IPS-20b (cell line): Measurements from ENCODE around the gene NFASC.

ENCODE experiments used
- H3K27ac ChIP-seq: one replicate; pipeline ENCODE4 v1.5.1; 2013; ENCODE audit warnings: low read length
- H3K27me3 ChIP-seq: 2 replicates; pipeline ENCODE4 v1.6.1; 2013; ENCODE audit warnings: mild to moderate bottlenecking, low read length, inconsistent platforms; ENCODE audit not compliant: insufficient read depth
- H3K36me3 ChIP-seq: 2 replicates; pipeline ENCODE4 v1.6.1; 2013; ENCODE audit warnings: low read depth, mild to moderate bottlenecking, inconsistent platforms, low read length, moderate library complexity; ENCODE audit not compliant: insufficient read depth
- H3K4me1 ChIP-seq: 2 replicates; pipeline ENCODE4 v1.6.1; 2013; ENCODE audit warnings: mild to moderate bottlenecking, control low read depth, inconsistent platforms, low read length, moderate library complexity; ENCODE audit not compliant: insufficient read depth
- H3K4me3 ChIP-seq: 2 replicates; pipeline ENCODE4 v1.5.1; 2013; ENCODE audit warnings: mild to moderate bottlenecking, low read length, inconsistent platforms
- H3K9ac ChIP-seq: 2 replicates; pipeline ENCODE4 v1.6.1; 2013; ENCODE audit warnings: low read depth, mild to moderate bottlenecking, inconsistent platforms, low read length, moderate library complexity
- H3K9me3 ChIP-seq: 2 replicates; pipeline ENCODE4 v1.6.1; 2013; ENCODE audit warnings: mild to moderate bottlenecking, low read depth, low read length, inconsistent platforms; ENCODE audit not compliant: insufficient read depth

NFASC gene

DNA sequence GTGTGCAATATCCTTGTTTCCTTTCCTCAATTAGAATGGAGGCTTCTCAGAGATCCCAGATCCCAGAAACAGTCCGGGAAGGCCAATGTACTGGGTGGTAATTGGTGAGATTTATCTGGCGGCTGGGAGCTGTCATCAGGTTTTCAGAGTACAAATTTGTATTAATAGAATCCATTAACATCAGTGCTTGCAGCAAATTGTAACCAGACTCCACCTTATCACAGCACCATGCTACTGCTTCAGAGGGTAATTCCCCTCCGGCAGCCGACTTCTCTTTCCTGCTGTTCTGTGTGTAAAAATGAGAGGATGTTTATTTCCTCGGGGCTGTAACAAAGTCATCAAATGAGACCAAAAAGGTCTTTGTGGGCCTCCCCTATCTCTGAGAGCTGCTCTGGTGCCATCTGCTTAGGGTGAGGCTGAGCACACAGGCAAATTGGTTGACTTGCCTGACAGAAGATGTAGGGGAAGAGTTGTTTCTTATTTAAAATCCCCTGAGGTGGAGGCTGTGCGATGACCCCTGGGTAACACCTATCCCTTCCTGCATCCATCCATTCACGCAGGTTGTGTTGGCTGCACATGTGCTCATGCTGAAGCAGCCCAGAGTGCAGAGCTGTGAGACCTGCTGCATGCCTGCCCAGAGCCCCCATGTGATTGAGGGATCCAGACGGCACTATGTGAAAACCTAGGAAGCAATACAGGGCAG, 19.2 kb downstream of the NFASC start:
- H3K9ac ChIP-seq: no peak overlapping the region
- no peaks in the 10 kb centered on the region for H3K36me3 ChIP-seq
- H3K4me3 ChIP-seq: no peak overlapping the region
- no peak overlapping the region for H3K27ac ChIP-seq
- no peaks in the 10 kb centered on the region for H3K9me3 ChIP-seq
- no peaks in the 10 kb centered on the region for H3K27me3 ChIP-seq
- no peaks in the 10 kb centered on the region; the same call in 1 of the 2 replicates for H3K4me1 ChIP-seq

DNA sequence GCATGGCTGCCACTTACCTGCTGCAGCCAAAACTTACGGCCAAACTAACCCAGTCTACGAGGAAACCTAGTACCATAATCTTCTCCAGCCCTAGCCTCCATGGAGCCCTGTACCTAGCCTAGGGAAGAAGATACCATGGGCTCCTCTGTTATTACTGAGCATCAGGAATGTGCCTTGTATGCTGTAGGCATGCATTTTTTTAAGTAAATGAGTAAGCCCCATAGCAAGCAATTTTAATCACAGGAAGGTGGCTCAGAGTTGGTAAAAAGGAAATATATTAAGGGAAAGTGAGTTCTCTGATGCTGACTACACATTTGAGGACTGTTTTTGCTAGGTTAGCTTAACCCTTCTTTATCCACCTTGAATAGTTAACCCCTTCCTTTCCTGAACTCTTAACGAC, 21.2 kb downstream of the NFASC start:
- Histone ChIP-seq H3K27me3 (no peaks in the 10 kb centered on the region), H3K9ac (no peak overlapping the region), H3K9me3 (no peaks in the 10 kb centered on the region), H3K36me3 (no peaks in the 10 kb centered on the region), H3K4me3 (no peak overlapping the region), H3K27ac (no peak overlapping the region), H3K4me1 (peaks cover 2% of the 10 kb centered on the region)

DNA sequence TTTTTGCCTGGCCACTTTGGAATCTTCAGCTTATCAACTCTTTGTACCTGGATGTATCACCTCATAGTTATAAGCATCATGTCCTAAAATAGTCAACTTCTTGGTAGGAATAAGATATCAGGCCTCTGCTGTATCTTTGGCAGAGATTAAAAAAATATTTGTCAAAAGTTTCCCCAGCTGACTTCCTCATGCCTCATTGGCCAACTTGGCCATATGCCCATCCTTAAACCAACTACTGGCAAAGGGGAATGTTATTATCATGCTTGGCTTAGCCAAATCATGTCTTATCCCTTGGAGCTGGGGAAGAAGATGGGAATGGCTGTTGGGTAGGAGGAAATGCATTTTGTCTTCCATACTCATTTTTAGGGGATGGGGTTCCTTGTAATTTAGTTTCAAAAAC, 23.4 kb downstream of the NFASC start:
- H3K4me1 ChIP-seq: peaks cover 6% of the 10 kb centered on the region
- H3K9ac ChIP-seq: no peak overlapping the region
- no peaks in the 10 kb centered on the region for H3K27me3 ChIP-seq
- no peaks in the 10 kb centered on the region for H3K36me3 ChIP-seq
- no peaks in the 10 kb centered on the region for H3K9me3 ChIP-seq
- H3K27ac ChIP-seq: no peak overlapping the region
- H3K4me3 ChIP-seq: no peak overlapping the region

DNA sequence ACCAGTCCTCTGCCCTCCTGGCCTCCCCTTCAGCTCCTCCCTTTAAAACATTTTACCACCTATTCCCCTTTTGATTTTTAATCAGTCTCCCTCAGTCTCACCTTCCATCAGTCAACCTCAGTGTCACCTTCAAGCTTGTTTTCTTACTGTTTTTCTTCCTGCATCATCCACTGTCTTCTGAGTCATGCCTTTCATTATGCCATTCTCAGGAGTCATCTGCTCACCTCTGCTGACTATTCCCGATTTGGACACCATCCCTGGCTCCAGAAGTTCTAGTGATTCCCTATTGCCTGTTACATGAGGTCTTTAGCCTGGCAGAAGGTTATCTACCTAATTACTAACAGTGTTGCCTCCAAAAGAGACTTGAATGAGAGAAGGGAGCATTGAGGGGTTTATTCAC, 23.9 kb downstream of the NFASC start:
- Histone ChIP-seq H3K4me1 (peaks cover 6% of the 10 kb centered on the region), H3K36me3 (no peaks in the 10 kb centered on the region), H3K27ac (no peak overlapping the region), H3K4me3 (no peak overlapping the region), H3K9ac (no peak overlapping the region), H3K9me3 (no peaks in the 10 kb centered on the region), H3K27me3 (no peaks in the 10 kb centered on the region)

DNA sequence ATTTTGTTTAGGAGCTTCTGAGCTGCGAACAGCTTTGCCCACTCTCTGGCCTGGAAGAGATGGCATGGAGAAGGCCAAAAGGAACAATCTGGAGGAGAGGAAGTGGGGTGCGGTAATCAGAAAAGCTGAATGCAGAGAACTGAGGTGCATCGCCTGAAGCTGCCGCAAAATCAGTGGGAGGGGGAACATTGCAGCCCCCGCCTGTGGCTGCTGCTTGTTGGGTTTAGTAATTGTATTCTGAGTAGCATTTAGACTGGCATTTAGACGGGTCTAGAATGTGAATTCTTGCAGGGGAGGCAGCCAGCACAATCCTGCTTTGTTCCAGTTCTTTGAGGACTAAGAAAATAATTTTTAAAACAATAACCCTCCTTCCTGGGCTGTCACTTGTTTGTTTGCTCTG, 25.4 kb downstream of the NFASC start:
- Histone ChIP-seq H3K9ac (no peak overlapping the region), H3K4me1 (peaks cover 6% of the 10 kb centered on the region), H3K4me3 (no peak overlapping the region), H3K27me3 (no peaks in the 10 kb centered on the region), H3K36me3 (no peaks in the 10 kb centered on the region), H3K9me3 (no peaks in the 10 kb centered on the region), H3K27ac (no peak overlapping the region)

DNA sequence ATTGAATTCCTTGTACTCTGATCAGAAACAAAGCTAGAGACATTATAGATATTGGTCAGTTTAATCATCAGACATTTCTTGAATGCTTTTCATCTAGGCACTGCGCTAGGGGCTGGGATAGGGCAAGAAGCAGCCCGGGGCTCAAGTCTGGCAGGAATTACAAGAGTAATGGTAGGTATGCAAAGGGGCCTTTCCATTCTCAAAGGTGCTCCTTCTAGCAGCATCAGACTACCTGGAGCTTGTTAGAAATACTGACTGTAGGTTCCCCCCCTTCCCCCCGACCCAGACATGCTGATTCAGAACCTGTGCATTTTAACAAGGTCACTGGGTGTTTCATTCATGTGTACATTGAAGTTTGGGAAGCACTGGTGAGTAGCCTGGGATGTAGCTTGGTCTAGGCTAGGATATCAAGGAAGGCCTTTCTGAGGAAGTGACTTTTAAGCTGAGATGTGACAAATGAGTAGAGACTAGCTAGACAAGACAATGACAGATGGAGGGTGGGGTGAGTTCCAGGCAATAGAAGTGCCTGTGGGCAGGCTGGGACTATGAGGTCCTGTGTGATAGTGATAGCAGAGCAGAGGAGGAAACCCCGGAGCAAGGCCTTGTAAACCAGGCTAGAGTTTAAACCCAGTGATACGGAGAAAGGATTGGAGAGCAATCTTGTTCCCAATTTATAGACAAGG, 26.3 kb downstream of the NFASC start:
- H3K4me3 ChIP-seq: no peak overlapping the region
- H3K9me3 ChIP-seq: no peaks in the 10 kb centered on the region
- H3K27me3 ChIP-seq: no peaks in the 10 kb centered on the region
- peaks cover 6% of the 10 kb centered on the region for H3K4me1 ChIP-seq
- H3K9ac ChIP-seq: no peak overlapping the region
- H3K36me3 ChIP-seq: no peaks in the 10 kb centered on the region
- no peak overlapping the region for H3K27ac ChIP-seq

DNA sequence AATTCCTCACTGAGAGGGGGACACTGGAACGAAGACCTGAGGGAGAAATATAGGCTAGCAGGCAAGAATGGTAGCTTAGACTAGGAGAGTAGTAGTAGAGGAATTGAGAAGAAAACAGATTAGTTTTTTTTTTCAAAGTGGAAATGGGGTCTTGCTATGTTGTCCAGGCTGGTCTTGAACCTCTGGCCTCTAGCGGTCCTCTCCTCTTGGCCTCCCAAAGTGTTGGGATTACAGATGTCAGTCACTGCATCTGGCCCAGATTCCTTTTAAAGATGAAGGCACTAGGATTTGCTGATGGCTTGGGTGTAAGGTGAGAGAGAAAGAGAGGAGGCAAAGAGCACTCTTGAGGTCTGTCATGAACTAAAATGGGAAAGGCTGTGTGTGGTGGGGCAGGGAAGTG, 30.1 kb downstream of the NFASC start:
- Histone ChIP-seq H3K36me3 (no peaks in the 10 kb centered on the region), H3K4me1 (peaks cover 12% of the 10 kb centered on the region), H3K4me3 (no peak overlapping the region), H3K9ac (no peak overlapping the region), H3K27ac (no peak overlapping the region), H3K27me3 (no peaks in the 10 kb centered on the region), H3K9me3 (no peaks in the 10 kb centered on the region)

DNA sequence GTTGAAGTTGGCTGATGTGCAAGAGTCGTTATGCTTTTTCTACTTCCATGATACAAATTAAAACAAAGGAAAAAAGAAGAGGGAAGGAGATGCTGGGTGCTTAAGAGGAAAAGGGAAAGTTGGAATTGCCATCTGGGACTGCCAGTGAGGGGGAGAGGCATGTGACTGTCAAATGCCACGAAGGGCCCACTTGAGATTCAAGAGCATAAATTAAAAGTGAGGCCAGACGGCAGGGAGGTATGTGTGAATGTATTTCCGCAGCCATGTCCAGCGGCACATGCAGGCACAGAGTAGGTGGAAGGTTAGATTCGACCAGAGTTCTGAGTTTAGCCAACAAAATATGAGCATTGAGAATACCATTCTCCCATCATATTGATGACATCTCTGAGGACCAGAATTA, 32.0 kb downstream of the NFASC start:
- Histone ChIP-seq H3K9me3 (no peaks in the 10 kb centered on the region), H3K27me3 (no peaks in the 10 kb centered on the region), H3K36me3 (no peaks in the 10 kb centered on the region), H3K4me3 (no peak overlapping the region), H3K27ac (no peak overlapping the region), H3K4me1 (peaks cover 6% of the 10 kb centered on the region; the same call in 1 of the 2 replicates), H3K9ac (no peak overlapping the region)

DNA sequence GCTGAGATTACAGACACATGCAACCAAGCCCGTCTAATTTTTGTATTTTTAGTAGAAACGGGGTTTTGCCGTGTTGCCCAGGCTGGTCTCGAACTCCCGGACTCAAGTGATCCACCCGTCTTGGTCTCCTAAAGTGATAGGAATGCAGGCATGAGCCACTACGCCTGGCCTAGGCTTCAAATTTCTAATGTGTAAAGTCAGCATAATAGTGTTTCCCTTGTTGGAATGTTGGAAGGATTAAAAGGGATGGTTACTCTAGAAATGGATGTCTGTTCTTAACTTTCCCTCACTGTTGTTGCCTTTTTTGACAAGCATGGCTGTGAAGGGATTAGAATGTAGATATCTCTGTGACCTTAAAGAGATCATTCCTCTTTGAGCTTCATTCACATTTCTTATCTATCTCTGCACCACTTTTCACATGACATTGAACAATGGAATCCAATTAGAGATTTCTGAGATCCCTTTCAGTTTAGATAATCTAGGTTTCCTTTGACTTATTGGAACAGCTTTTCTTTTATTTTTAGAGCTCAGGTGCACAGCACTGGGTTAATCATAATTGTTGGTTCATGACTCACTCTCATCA, 33.7 kb downstream of the NFASC start:
- H3K9me3 ChIP-seq: no peaks in the 10 kb centered on the region
- H3K36me3 ChIP-seq: no peaks in the 10 kb centered on the region
- no peak overlapping the region for H3K9ac ChIP-seq
- no peak overlapping the region for H3K4me3 ChIP-seq
- no peak overlapping the region for H3K27ac ChIP-seq
- H3K27me3 ChIP-seq: no peaks in the 10 kb centered on the region
- peaks cover 6% of the 10 kb centered on the region; the same call in 1 of the 2 replicates for H3K4me1 ChIP-seq

DNA sequence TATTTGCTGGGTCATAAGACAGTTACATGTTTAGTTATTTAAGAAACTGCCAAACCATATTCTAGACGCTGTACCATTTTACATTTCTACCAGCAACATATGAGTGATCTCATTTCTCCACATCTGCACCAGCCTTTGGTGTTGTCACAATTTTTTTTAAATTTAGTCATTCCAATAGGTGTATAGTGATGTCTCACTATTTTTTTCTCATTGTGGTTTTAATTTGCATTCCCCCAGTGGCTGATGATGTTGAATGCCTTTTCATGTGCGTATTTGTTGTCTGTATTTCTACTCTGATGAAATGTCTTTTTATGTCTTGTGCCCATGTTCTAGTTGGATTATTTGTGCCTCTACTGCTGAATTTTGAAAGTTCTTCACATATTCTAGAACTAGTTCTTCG, 38.4 kb downstream of the NFASC start:
- Histone ChIP-seq H3K27ac (no peak overlapping the region), H3K9ac (no peak overlapping the region), H3K36me3 (no peaks in the 10 kb centered on the region), H3K9me3 (no peaks in the 10 kb centered on the region), H3K4me3 (no peak overlapping the region), H3K4me1 (peaks cover 6% of the 10 kb centered on the region; the same call in 1 of the 2 replicates), H3K27me3 (no peaks in the 10 kb centered on the region)

DNA sequence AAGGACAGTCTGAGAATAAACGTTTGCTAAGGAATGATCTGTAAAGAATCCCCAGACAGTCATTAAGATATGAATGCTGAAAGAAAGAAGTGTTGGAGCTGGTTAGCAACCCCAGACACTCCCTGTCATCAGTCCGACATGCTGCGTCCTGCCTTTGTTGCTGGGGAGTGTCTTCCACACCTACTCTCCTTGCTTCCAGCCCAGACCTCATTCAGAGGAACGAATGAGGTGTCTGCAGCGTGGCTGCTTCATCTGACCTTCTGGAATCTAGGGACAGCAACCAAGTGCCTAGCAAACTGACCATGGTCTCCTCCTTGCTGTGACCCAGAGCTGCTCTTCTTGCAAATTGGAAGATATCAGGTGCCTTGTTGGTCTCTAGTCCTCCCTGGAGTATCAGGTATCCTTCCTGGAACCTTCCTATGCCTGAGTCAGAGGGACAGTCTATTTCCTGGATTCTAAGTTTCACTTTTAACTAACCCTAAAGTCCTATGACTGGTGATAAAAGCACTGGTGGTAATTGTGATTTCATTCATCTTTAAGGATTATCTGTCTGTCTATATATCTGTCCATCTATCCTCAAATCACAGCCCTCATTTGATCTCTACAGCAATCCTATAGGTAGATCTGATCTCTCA, 45.3 kb downstream of the NFASC start:
- Histone ChIP-seq H3K4me3 (no peak overlapping the region), H3K27me3 (no peaks in the 10 kb centered on the region), H3K9me3 (no peaks in the 10 kb centered on the region), H3K36me3 (no peaks in the 10 kb centered on the region), H3K9ac (no peak overlapping the region), H3K4me1 (peaks cover 13% of the 10 kb centered on the region), H3K27ac (no peak overlapping the region)

DNA sequence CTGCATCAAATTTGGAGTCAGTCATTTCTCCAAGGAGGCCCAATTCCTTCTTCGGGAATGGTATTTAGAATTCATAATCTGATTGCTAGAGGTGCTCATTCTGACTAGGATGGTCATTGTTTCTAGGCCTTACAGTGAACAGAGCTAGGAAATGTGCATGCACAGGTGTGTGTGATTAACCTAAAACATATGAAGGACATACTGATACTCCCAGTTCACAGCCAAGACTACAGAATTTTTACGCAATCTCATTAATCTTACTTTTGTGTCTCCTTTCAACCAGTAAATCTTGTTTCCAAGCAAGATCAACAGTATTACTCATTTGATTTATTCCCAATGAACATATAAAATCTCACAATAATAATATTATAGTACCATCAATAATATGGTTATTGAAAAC, 47.1 kb downstream of the NFASC start:
- H3K36me3 ChIP-seq: no peaks in the 10 kb centered on the region
- peaks cover 29% of the 10 kb centered on the region for H3K4me1 ChIP-seq
- H3K4me3 ChIP-seq: no peak overlapping the region
- no peak overlapping the region for H3K9ac ChIP-seq
- H3K27me3 ChIP-seq: no peaks in the 10 kb centered on the region
- no peaks in the 10 kb centered on the region for H3K9me3 ChIP-seq
- H3K27ac ChIP-seq: no peak overlapping the region
